IPS-15b (cell line): ENCODE measurements around the gene MYCBP2.

Experiments used
- H3K27me3 ChIP-seq: one replicate; pipeline ENCODE4 v1.6.1; 2013; ENCODE audit warnings: low read length; ENCODE audit not compliant: control insufficient read depth, insufficient read depth
- H3K36me3 ChIP-seq: one replicate; pipeline ENCODE4 v1.6.1; 2013; ENCODE audit warnings: low read length; ENCODE audit not compliant: control insufficient read depth, insufficient read depth
- H3K4me1 ChIP-seq: one replicate; pipeline ENCODE4 v1.6.1; 2013; ENCODE audit warnings: mild to moderate bottlenecking, low read length; ENCODE audit not compliant: control insufficient read depth, insufficient read depth
- H3K4me3 ChIP-seq: one replicate; pipeline ENCODE4 v1.5.1; 2013; ENCODE audit warnings: low read depth, low read length
- H3K9ac ChIP-seq: one replicate; pipeline ENCODE4 v1.6.1; 2013; ENCODE audit warnings: low read depth, mild to moderate bottlenecking, low read length
- H3K9me3 ChIP-seq: one replicate; pipeline ENCODE4 v1.6.1; 2013; ENCODE audit warnings: mild to moderate bottlenecking, low read length; ENCODE audit not compliant: control insufficient read depth, insufficient read depth

Gene MYCBP2

DNA sequence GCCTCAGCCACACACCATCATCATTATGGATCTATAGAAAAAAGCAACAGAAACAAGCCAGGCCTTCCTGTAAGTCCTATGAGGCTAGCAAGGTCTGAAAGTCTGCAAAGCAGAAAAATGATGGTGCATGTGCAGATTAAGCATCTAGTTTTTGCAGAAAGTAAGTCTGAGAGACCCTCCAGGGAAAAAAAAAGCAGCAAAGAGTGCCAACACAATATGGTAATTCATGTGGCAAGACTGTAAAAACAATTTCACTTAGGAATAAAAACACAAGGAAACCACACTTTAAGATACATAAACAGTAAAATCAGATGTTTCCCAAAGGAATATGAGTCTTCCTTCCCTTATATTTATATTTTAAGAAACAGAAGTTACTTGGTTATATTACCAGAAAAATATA lies 187.6 kb downstream of the MYCBP2 start:
- H3K4me1 ChIP-seq, result no peaks in the 10 kb centered on the region
- no peaks in the 10 kb centered on the region for H3K36me3 ChIP-seq
- no peak overlapping the region for H3K4me3 ChIP-seq
- no peak overlapping the region for H3K9ac ChIP-seq
- no peaks in the 10 kb centered on the region for H3K9me3 ChIP-seq
- no peaks in the 10 kb centered on the region for H3K27me3 ChIP-seq

DNA sequence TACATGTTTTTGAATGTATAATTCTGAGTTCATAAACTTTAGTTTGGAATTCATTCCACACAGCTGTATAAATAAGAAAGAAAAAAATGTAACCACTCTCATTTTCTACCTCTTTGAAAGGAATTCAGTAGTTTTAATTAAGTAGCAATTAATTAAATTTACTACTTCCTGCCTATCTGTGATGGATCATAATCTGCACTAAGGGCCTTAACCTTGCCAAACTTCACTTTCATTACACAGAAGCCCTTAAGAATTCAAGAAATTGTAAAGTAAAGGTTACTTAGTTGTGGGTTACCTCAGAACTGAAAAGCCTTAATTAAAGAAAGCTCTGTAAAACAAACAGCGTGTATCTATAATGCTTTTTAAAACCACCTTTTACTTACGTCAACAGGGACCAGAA lies 188.1 kb downstream of the MYCBP2 start:
- no peaks in the 10 kb centered on the region for H3K27me3 ChIP-seq
- H3K36me3 ChIP-seq, result no peaks in the 10 kb centered on the region
- no peaks in the 10 kb centered on the region for H3K4me1 ChIP-seq
- no peak overlapping the region for H3K9ac ChIP-seq
- no peaks in the 10 kb centered on the region for H3K9me3 ChIP-seq
- no peak overlapping the region for H3K4me3 ChIP-seq

DNA sequence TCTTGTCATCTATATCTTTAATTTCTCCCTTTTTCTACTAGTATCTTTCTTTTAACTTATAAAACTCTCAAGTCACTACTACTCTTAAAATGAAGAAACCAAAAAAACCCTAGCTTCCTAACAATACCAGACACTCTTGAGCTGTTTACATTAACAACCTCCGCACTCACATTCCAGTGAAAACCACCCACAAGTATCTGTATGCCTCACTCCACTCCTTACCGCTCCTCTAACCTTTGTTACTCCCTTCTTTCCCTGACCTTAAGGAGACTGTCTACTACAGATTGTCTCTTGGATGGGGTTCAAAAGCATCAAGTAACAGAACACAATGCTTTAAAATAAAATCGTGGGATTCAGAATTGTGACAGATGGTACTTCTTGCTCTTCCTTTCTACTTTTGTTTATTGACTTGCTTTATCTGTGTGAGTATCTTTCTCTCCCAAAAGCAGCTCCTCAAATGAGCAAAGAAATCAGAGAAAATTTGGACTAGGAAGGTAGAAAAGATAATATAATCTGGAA lies 189.9 kb downstream of the MYCBP2 start:
- H3K4me3 ChIP-seq, result no peak overlapping the region
- no peaks in the 10 kb centered on the region for H3K4me1 ChIP-seq
- no peaks in the 10 kb centered on the region for H3K27me3 ChIP-seq
- H3K36me3 ChIP-seq, result no peaks in the 10 kb centered on the region
- H3K9me3 ChIP-seq, result no peaks in the 10 kb centered on the region
- H3K9ac ChIP-seq, result no peak overlapping the region

DNA sequence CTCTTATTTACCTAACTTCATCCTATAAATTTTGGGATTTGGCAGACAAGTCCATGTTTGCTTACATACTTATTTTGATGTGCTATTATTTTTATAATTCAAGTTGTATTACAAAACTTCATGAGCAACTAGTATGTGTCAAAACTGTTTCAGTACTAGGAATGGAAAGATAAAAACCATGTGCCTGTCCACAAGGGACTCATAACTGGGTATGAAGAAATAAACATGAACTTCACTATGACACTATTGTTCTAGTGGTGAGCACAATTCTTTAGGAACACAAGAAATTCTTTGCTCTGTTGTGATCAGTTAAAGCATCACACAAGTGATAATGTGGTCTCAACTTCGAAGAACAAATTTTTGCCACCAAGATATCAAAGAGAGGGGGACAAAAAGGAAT lies 202.5 kb downstream of the MYCBP2 start:
- H3K36me3 ChIP-seq, result no peaks in the 10 kb centered on the region
- no peaks in the 10 kb centered on the region for H3K9me3 ChIP-seq
- H3K4me1 ChIP-seq, result peaks cover 3% of the 10 kb centered on the region
- H3K4me3 ChIP-seq, result no peak overlapping the region
- no peaks in the 10 kb centered on the region for H3K27me3 ChIP-seq
- no peak overlapping the region for H3K9ac ChIP-seq

DNA sequence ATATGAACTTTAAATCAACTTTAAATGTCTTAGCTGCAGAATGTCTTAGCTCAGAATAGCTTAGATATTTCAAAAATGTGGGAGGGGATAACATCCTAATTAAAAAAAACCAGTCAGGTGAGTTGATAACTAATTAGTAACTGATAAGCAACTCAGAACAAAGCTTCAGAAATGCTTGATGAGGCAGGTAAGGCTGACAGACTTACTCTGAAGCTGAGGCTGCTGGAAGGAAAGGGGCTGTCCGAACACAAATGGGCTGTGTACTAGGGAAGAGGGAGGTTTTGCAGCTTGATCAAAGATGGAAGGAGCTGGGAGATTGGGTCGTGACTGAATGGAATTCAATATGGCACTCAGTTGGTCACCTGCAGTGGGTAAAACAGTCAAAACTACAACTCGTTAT lies 208.8 kb downstream of the MYCBP2 start:
- Histone ChIP-seq H3K9ac (no peak overlapping the region), H3K36me3 (no peaks in the 10 kb centered on the region), H3K9me3 (no peaks in the 10 kb centered on the region), H3K27me3 (no peaks in the 10 kb centered on the region), H3K4me3 (no peak overlapping the region), H3K4me1 (peaks cover 22% of the 10 kb centered on the region)

DNA sequence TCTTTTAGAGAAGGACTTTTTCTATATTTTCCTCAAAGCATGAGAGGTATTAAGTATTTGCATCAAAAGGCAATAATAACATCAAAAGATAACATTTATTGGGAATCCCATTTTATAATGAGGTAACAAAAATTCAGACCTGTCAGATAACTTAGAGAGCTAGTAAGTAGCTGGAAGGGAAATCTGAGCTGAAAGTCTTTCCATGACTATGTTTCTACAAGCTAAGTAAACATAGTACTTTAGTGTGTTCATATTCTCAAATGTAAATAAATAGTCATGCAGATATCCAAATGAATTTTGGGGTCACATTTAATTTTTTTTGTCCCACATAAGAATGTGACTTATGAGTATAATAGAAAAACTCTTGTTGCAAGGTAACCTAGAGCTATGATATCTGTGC lies 212.6 kb downstream of the MYCBP2 start:
- Histone ChIP-seq H3K27me3 (no peaks in the 10 kb centered on the region), H3K9ac (no peak overlapping the region), H3K9me3 (no peaks in the 10 kb centered on the region), H3K4me3 (no peak overlapping the region), H3K4me1 (peaks cover 21% of the 10 kb centered on the region), H3K36me3 (no peaks in the 10 kb centered on the region)

DNA sequence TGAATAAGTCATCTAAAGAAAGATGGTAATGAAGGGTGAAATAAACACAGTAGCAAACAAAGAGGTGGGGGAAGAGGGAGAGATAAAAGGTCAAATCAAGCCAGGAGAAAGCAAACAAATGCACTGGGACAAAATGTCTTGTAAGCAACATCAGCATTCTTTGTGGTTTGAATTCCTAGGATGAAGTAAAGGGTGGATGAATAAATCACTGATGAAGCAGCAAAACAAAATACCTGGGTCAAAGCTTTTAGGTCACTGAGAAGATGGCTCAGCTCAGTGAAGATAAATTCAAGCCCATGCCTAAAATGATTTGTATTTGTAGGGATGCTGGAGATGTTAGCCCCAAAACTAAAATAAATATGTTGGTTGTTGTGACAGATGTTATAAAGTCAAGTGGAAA lies 213.4 kb downstream of the MYCBP2 start:
- Histone ChIP-seq H3K9ac (no peak overlapping the region), H3K4me3 (no peak overlapping the region), H3K36me3 (no peaks in the 10 kb centered on the region), H3K9me3 (no peaks in the 10 kb centered on the region), H3K27me3 (no peaks in the 10 kb centered on the region), H3K4me1 (peaks cover 21% of the 10 kb centered on the region)

DNA sequence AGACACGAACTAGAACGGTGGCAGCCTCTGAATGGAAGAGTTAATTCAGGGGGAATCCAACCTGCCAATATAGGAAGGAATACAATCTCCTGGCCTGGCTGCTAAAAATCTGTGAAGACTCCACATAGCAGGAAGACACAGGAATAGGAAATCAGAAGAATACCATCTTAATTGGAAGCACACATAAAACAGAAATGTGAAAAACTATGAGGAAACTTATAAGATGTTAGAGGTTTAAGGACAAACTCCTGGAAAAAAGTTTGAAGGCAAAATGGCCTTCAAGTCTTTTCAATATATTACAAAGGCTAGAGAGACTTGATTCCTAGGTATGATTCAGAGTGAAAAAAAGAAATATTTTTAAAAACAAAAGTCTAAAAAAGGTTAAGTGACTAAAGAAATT lies 221.8 kb downstream of the MYCBP2 start:
- no peaks in the 10 kb centered on the region for H3K9me3 ChIP-seq
- peaks cover 3% of the 10 kb centered on the region for H3K4me1 ChIP-seq
- no peak overlapping the region for H3K4me3 ChIP-seq

DNA sequence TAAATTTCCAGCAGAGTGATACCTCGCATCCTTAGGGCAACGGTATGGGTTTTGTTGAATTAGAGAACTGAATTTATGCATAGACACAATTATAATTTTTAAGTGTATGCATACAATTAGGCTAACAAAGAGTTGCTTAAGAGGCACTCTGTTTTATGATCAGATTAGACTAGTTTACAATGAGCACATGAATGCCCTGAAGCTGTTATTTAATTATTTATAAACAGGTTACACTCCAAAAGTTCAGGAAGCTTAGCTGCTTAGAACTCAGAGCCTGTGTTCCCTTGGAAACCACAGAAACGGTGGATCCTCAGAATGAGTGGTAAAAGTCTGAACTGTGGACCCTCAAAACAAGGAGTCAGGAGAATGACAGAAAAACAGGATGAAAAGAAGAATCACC lies 227.5 kb downstream of the MYCBP2 start:
- Histone ChIP-seq H3K9ac (no peak overlapping the region), H3K36me3 (no peaks in the 10 kb centered on the region), H3K27me3 (no peaks in the 10 kb centered on the region), H3K4me3 (no peak overlapping the region), H3K9me3 (no peaks in the 10 kb centered on the region), H3K4me1 (peaks cover 11% of the 10 kb centered on the region)

More for the DNA sequence above, 221.8 kb downstream of the MYCBP2 start:
- Histone ChIP-seq H3K36me3 (no peaks in the 10 kb centered on the region), H3K27me3 (no peaks in the 10 kb centered on the region), H3K9ac (no peak overlapping the region)

DNA sequence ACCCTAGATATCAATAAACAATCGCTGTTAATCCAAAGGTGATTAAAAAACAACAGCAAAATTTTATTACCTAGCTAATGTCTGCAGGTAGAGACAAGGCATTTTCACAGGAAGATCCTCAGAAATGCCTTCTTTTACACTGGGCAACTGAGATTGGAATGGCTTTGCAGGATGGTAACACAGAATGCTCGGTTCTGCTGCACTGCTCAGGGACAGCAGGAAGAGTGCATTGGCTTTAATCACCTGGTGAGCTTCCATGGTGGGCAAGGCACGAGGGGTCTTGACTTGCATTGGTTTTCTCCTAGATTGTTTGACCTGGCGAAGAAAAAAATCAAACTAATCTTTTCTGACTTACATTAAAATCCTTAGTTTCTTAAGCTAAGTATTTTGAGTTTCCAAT lies 231.6 kb downstream of the MYCBP2 start:
- Histone ChIP-seq H3K4me3 (no peak overlapping the region), H3K27me3 (no peaks in the 10 kb centered on the region), H3K36me3 (no peaks in the 10 kb centered on the region), H3K9ac (no peak overlapping the region), H3K4me1 (peaks cover 8% of the 10 kb centered on the region), H3K9me3 (no peaks in the 10 kb centered on the region)

DNA sequence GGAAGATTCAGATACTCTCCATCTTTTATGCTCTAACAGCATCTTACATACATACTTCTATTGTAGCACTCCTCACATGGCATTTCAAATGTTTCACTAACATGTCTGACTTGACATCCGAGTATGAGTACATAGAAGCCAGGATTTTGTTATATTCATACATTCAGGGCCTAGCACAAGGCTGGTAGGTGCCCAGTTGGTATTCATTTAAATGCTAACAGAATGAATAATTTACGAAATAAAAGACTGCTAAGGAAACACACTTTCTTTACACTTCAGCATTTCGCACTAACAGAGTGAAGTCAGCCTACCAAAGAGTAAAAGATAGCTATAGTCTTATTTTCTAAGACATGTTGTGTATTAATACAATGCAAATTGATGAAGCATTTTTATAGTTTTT lies 232.1 kb downstream of the MYCBP2 start:
- Histone ChIP-seq H3K4me3 (no peak overlapping the region), H3K4me1 (peaks cover 8% of the 10 kb centered on the region), H3K27me3 (no peaks in the 10 kb centered on the region), H3K9ac (no peak overlapping the region), H3K36me3 (no peaks in the 10 kb centered on the region), H3K9me3 (no peaks in the 10 kb centered on the region)

DNA sequence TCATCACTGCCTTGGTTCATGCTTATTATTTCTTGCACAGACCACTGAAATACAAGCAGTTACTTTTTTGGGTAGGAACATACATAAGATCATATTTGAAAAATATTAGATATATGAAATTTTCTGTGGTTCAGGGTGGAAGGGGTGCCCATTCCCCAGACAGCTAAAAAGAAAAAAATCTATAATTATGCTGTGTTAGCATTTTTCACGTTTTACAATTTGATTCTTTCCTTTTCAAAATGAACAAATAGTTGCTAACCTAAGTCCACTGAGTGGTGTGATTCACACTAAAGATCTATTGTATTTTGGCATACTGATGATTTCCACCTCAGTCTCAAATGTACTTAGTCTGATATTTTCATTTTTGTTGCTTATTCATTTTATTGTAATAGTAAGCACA lies 233.2 kb downstream of the MYCBP2 start:
- Histone ChIP-seq H3K9me3 (no peaks in the 10 kb centered on the region), H3K9ac (no peak overlapping the region), H3K4me1 (peaks cover 8% of the 10 kb centered on the region), H3K27me3 (no peaks in the 10 kb centered on the region), H3K4me3 (no peak overlapping the region), H3K36me3 (no peaks in the 10 kb centered on the region)

DNA sequence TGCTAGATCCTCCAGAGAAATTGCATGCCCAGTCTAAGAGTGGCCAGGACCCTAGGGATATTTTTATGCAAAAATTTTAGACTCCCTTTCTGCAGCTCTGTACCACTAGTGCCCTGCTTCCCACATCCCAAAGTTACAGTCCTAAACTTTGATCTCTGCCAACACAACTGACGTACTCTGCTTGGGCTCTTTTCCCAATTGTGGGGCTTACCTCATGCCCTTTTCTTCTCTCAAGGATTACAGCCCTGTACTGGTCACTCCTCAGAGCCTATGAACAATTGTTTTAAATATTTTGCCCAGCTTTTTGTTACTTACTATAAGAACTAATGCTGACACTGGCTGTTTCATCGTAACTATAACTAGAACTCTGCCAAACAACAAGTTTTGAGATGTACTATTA lies 242.1 kb downstream of the MYCBP2 start:
- no peaks in the 10 kb centered on the region for H3K36me3 ChIP-seq
- H3K27me3 ChIP-seq, result no peaks in the 10 kb centered on the region
- H3K9me3 ChIP-seq, result no peaks in the 10 kb centered on the region
- H3K4me1 ChIP-seq, result no peaks in the 10 kb centered on the region
- H3K4me3 ChIP-seq, result no peak overlapping the region
- no peak overlapping the region for H3K9ac ChIP-seq
